ENCODE data around the gene PCLO. TPM values are rescaled to one million over a fixed set of nuclear protein-coding genes. Genes with fewer than 3 reads are reported as not detected.

The PCLO gene
- total RNA-seq, 1 donor from 2014 or later, result 0.52 TPM

GRCh38 chr7:82755705-82756551 lies 406.8 kb downstream of the PCLO start:
- H3K9me3 ChIP-seq (ENCODE audit: control insufficient read depth in 3 of 3, low read length in 3 of 3), result no peaks in the 10 kb centered on the region
- H3K36me3 ChIP-seq (ENCODE audit: control insufficient read depth in 3 of 3, insufficient read depth in 3 of 3, low read length in 3 of 3), result no peaks in the 10 kb centered on the region
- H3K27me3 ChIP-seq (ENCODE audit: control insufficient read depth in 3 of 3, insufficient read depth in 3 of 3, low read length in 3 of 3), result no peaks in the 10 kb centered on the region
- H3K4me3 ChIP-seq (ENCODE audit: low read length in 3 of 3), result no peak overlapping the region
- no peaks in the 10 kb centered on the region for H3K4me1 ChIP-seq (ENCODE audit: control insufficient read depth in 3 of 3, insufficient read depth in 3 of 3, low read length in 3 of 3)
- no peak overlapping the region for H3K27ac ChIP-seq (ENCODE audit: low read depth, low read length)
- H3K9ac ChIP-seq (ENCODE audit: low read depth in 1 of 3, low read length in 3 of 3), result no peak overlapping the region

- no peaks in the 10 kb centered on the region for H3K27me3 ChIP-seq (ENCODE audit: control insufficient read depth in 3 of 3, insufficient read depth in 3 of 3, low read length in 3 of 3)
- H3K4me1 ChIP-seq (ENCODE audit: control insufficient read depth in 3 of 3, insufficient read depth in 3 of 3, low read length in 3 of 3), result no peaks in the 10 kb centered on the region
- no peaks in the 10 kb centered on the region for H3K36me3 ChIP-seq (ENCODE audit: control insufficient read depth in 3 of 3, insufficient read depth in 3 of 3, low read length in 3 of 3)
- no peaks in the 10 kb centered on the region for H3K9me3 ChIP-seq (ENCODE audit: control insufficient read depth in 3 of 3, low read length in 3 of 3)
- no peak overlapping the region for H3K27ac ChIP-seq (ENCODE audit: low read depth, low read length)
- H3K9ac ChIP-seq (ENCODE audit: low read depth in 1 of 3, low read length in 3 of 3), result no peak overlapping the region
- H3K4me3 ChIP-seq (ENCODE audit: low read length in 3 of 3), result no peak overlapping the region
Observed at GRCh38 chr7:82750007-82750406, 412.7 kb downstream of the PCLO start.

GRCh38 chr7:82745820-82746219 lies 416.9 kb downstream of the PCLO start:
- Histone ChIP-seq H3K27me3 (ENCODE audit: control insufficient read depth in 3 of 3, insufficient read depth in 3 of 3, low read length in 3 of 3) (no peaks in the 10 kb centered on the region), H3K9me3 (ENCODE audit: control insufficient read depth in 3 of 3, low read length in 3 of 3) (no peaks in the 10 kb centered on the region), H3K4me1 (ENCODE audit: control insufficient read depth in 3 of 3, insufficient read depth in 3 of 3, low read length in 3 of 3) (no peaks in the 10 kb centered on the region), H3K9ac (ENCODE audit: low read depth in 1 of 3, low read length in 3 of 3) (no peak overlapping the region), H3K4me3 (ENCODE audit: low read length in 3 of 3) (no peak overlapping the region), H3K36me3 (ENCODE audit: control insufficient read depth in 3 of 3, insufficient read depth in 3 of 3, low read length in 3 of 3) (no peaks in the 10 kb centered on the region), H3K27ac (ENCODE audit: low read depth, low read length) (no peak overlapping the region)

GRCh38 chr7:82745117-82745516 lies 417.6 kb downstream of the PCLO start:
- no peaks in the 10 kb centered on the region for H3K36me3 ChIP-seq (ENCODE audit: control insufficient read depth in 3 of 3, insufficient read depth in 3 of 3, low read length in 3 of 3)
- H3K4me1 ChIP-seq (ENCODE audit: control insufficient read depth in 3 of 3, insufficient read depth in 3 of 3, low read length in 3 of 3), result no peaks in the 10 kb centered on the region
- no peaks in the 10 kb centered on the region for H3K27me3 ChIP-seq (ENCODE audit: control insufficient read depth in 3 of 3, insufficient read depth in 3 of 3, low read length in 3 of 3)
- no peak overlapping the region for H3K27ac ChIP-seq (ENCODE audit: low read depth, low read length)
- no peak overlapping the region for H3K9ac ChIP-seq (ENCODE audit: low read depth in 1 of 3, low read length in 3 of 3)
- no peak overlapping the region for H3K4me3 ChIP-seq (ENCODE audit: low read length in 3 of 3)
- no peaks in the 10 kb centered on the region for H3K9me3 ChIP-seq (ENCODE audit: control insufficient read depth in 3 of 3, low read length in 3 of 3)

- no peak overlapping the region for H3K27ac ChIP-seq (ENCODE audit: low read depth, low read length)
- H3K4me3 ChIP-seq (ENCODE audit: low read length in 3 of 3), result no peak overlapping the region
- no peaks in the 10 kb centered on the region for H3K9me3 ChIP-seq (ENCODE audit: control insufficient read depth in 3 of 3, low read length in 3 of 3)
- no peaks in the 10 kb centered on the region for H3K4me1 ChIP-seq (ENCODE audit: control insufficient read depth in 3 of 3, insufficient read depth in 3 of 3, low read length in 3 of 3)
- no peaks in the 10 kb centered on the region for H3K27me3 ChIP-seq (ENCODE audit: control insufficient read depth in 3 of 3, insufficient read depth in 3 of 3, low read length in 3 of 3)
- no peaks in the 10 kb centered on the region for H3K36me3 ChIP-seq (ENCODE audit: control insufficient read depth in 3 of 3, insufficient read depth in 3 of 3, low read length in 3 of 3)
- H3K9ac ChIP-seq (ENCODE audit: low read depth in 1 of 3, low read length in 3 of 3), result no peak overlapping the region
Observed at GRCh38 chr7:82742163-82742562, 420.5 kb downstream of the PCLO start.

GRCh38 chr7:82741493-82741892 lies 421.2 kb downstream of the PCLO start:
- Histone ChIP-seq H3K4me1 (ENCODE audit: control insufficient read depth in 3 of 3, insufficient read depth in 3 of 3, low read length in 3 of 3) (no peaks in the 10 kb centered on the region), H3K27ac (ENCODE audit: low read depth, low read length) (no peak overlapping the region), H3K36me3 (ENCODE audit: control insufficient read depth in 3 of 3, insufficient read depth in 3 of 3, low read length in 3 of 3) (no peaks in the 10 kb centered on the region), H3K9me3 (ENCODE audit: control insufficient read depth in 3 of 3, low read length in 3 of 3) (no peaks in the 10 kb centered on the region), H3K4me3 (ENCODE audit: low read length in 3 of 3) (no peak overlapping the region), H3K27me3 (ENCODE audit: control insufficient read depth in 3 of 3, insufficient read depth in 3 of 3, low read length in 3 of 3) (no peaks in the 10 kb centered on the region), H3K9ac (ENCODE audit: low read depth in 1 of 3, low read length in 3 of 3) (no peak overlapping the region)

GRCh38 chr7:82740246-82740848 lies 422.3 kb downstream of the PCLO start:
- H3K36me3 ChIP-seq (ENCODE audit: control insufficient read depth in 3 of 3, insufficient read depth in 3 of 3, low read length in 3 of 3), result no peaks in the 10 kb centered on the region
- no peaks in the 10 kb centered on the region for H3K27me3 ChIP-seq (ENCODE audit: control insufficient read depth in 3 of 3, insufficient read depth in 3 of 3, low read length in 3 of 3)
- no peaks in the 10 kb centered on the region for H3K9me3 ChIP-seq (ENCODE audit: control insufficient read depth in 3 of 3, low read length in 3 of 3)
- H3K27ac ChIP-seq (ENCODE audit: low read depth, low read length), result no peak overlapping the region
- H3K9ac ChIP-seq (ENCODE audit: low read depth in 1 of 3, low read length in 3 of 3), result no peak overlapping the region
- no peak overlapping the region for H3K4me3 ChIP-seq (ENCODE audit: low read length in 3 of 3)
- no peaks in the 10 kb centered on the region for H3K4me1 ChIP-seq (ENCODE audit: control insufficient read depth in 3 of 3, insufficient read depth in 3 of 3, low read length in 3 of 3)

- no peaks in the 10 kb centered on the region for H3K4me1 ChIP-seq (ENCODE audit: control insufficient read depth in 3 of 3, insufficient read depth in 3 of 3, low read length in 3 of 3)
- H3K27ac ChIP-seq (ENCODE audit: low read depth, low read length), result no peak overlapping the region
- H3K36me3 ChIP-seq (ENCODE audit: control insufficient read depth in 3 of 3, insufficient read depth in 3 of 3, low read length in 3 of 3), result no peaks in the 10 kb centered on the region
- H3K9ac ChIP-seq (ENCODE audit: low read depth in 1 of 3, low read length in 3 of 3), result no peak overlapping the region
- no peak overlapping the region for H3K4me3 ChIP-seq (ENCODE audit: low read length in 3 of 3)
- H3K27me3 ChIP-seq (ENCODE audit: control insufficient read depth in 3 of 3, insufficient read depth in 3 of 3, low read length in 3 of 3), result no peaks in the 10 kb centered on the region
- H3K9me3 ChIP-seq (ENCODE audit: control insufficient read depth in 3 of 3, low read length in 3 of 3), result no peaks in the 10 kb centered on the region
Observed at GRCh38 chr7:82736633-82737032, 426.1 kb downstream of the PCLO start.

GRCh38 chr7:82732677-82733076 lies 430.0 kb downstream of the PCLO start:
- Histone ChIP-seq H3K27ac (ENCODE audit: low read depth, low read length) (no peak overlapping the region), H3K4me1 (ENCODE audit: control insufficient read depth in 3 of 3, insufficient read depth in 3 of 3, low read length in 3 of 3) (no peaks in the 10 kb centered on the region), H3K4me3 (ENCODE audit: low read length in 3 of 3) (no peak overlapping the region), H3K36me3 (ENCODE audit: control insufficient read depth in 3 of 3, insufficient read depth in 3 of 3, low read length in 3 of 3) (no peaks in the 10 kb centered on the region), H3K27me3 (ENCODE audit: control insufficient read depth in 3 of 3, insufficient read depth in 3 of 3, low read length in 3 of 3) (no peaks in the 10 kb centered on the region), H3K9me3 (ENCODE audit: control insufficient read depth in 3 of 3, low read length in 3 of 3) (no peaks in the 10 kb centered on the region), H3K9ac (ENCODE audit: low read depth in 1 of 3, low read length in 3 of 3) (no peak overlapping the region)

- H3K27ac ChIP-seq (ENCODE audit: low read depth, low read length), result no peak overlapping the region
- no peaks in the 10 kb centered on the region for H3K36me3 ChIP-seq (ENCODE audit: control insufficient read depth in 3 of 3, insufficient read depth in 3 of 3, low read length in 3 of 3)
- H3K9me3 ChIP-seq (ENCODE audit: control insufficient read depth in 3 of 3, low read length in 3 of 3), result no peaks in the 10 kb centered on the region
- H3K4me1 ChIP-seq (ENCODE audit: control insufficient read depth in 3 of 3, insufficient read depth in 3 of 3, low read length in 3 of 3), result no peaks in the 10 kb centered on the region
- no peak overlapping the region for H3K4me3 ChIP-seq (ENCODE audit: low read length in 3 of 3)
- no peak overlapping the region for H3K9ac ChIP-seq (ENCODE audit: low read depth in 1 of 3, low read length in 3 of 3)
- no peaks in the 10 kb centered on the region for H3K27me3 ChIP-seq (ENCODE audit: control insufficient read depth in 3 of 3, insufficient read depth in 3 of 3, low read length in 3 of 3)
Observed at GRCh38 chr7:82729172-82730030, 433.3 kb downstream of the PCLO start.

Measured in skeletal muscle tissue (tissue), 4 donors.